Stomach smooth muscle (tissue), 2 donors: ENCODE measurements around the gene GPC3.

ENCODE experiments used
- H3K27ac ChIP-seq: one replicate; pipeline ENCODE4 v1.7.0; 2013; ENCODE audit warnings: mild to moderate bottlenecking, low read length, inconsistent platforms
- H3K27me3 ChIP-seq, 2 donors: one replicate each; pipeline ENCODE4 v1.7.0; 2013; ENCODE audit warnings: low read length in 2 of 2; ENCODE audit not compliant: insufficient read depth in 2 of 2, control insufficient read depth in 1 of 2
- H3K36me3 ChIP-seq, 2 donors: one replicate each; pipeline ENCODE4 v1.7.0; 2013; ENCODE audit warnings: low read length in 2 of 2; ENCODE audit not compliant: control insufficient read depth in 2 of 2, insufficient read depth in 2 of 2
- H3K4me1 ChIP-seq: one replicate; pipeline ENCODE4 v1.7.0; 2013; ENCODE audit warnings: low read length; ENCODE audit not compliant: control insufficient read depth, insufficient read depth
- H3K4me3 ChIP-seq, 2 donors: one replicate each; pipeline ENCODE4 v1.7.0; 2013; ENCODE audit warnings: low read length in 2 of 2
- H3K9ac ChIP-seq, 2 donors: one replicate each; pipeline ENCODE4 v1.7.0; 2013; ENCODE audit warnings: low read length in 2 of 2, mild to moderate bottlenecking in 1 of 2
- H3K9me3 ChIP-seq, 2 donors: one replicate each; pipeline ENCODE4 v1.7.0; 2013; ENCODE audit warnings: low read length in 2 of 2; ENCODE audit not compliant: control insufficient read depth in 2 of 2
- donor health status: healthy.
- donor health status: Pancreatic carcinoma.

The GPC3 gene

GRCh38 chrX:133587071-133587470 is 398.3 kb downstream of the GPC3 start:
- Histone ChIP-seq H3K9ac (no peak overlapping the region), H3K9me3 (no peaks in the 10 kb centered on the region), H3K4me3 (no peak overlapping the region), H3K36me3 (no peaks in the 10 kb centered on the region), H3K27me3 (peaks cover 0 to 13% of the 10 kb centered on the region in 2 donors), H3K4me1 (no peaks in the 10 kb centered on the region), H3K27ac (no peak overlapping the region)

GRCh38 chrX:133586443-133586842 is 399.0 kb downstream of the GPC3 start:
- Histone ChIP-seq H3K9ac (no peak overlapping the region), H3K4me1 (no peaks in the 10 kb centered on the region), H3K27ac (no peak overlapping the region), H3K27me3 (peaks cover 0 to 13% of the 10 kb centered on the region in 2 donors), H3K9me3 (no peaks in the 10 kb centered on the region), H3K36me3 (no peaks in the 10 kb centered on the region), H3K4me3 (no peak overlapping the region)

GRCh38 chrX:133583825-133584224 is 401.6 kb downstream of the GPC3 start:
- H3K27ac ChIP-seq: no peak overlapping the region
- H3K36me3 ChIP-seq: no peaks in the 10 kb centered on the region
- H3K9me3 ChIP-seq: no peaks in the 10 kb centered on the region
- peaks cover 0 to 8% of the 10 kb centered on the region in 2 donors for H3K27me3 ChIP-seq
- no peak overlapping the region for H3K9ac ChIP-seq
- no peak overlapping the region for H3K4me3 ChIP-seq
- H3K4me1 ChIP-seq: no peaks in the 10 kb centered on the region

GRCh38 chrX:133580625-133581024 is 404.8 kb downstream of the GPC3 start:
- Histone ChIP-seq H3K27ac (no peak overlapping the region), H3K27me3 (peaks cover 0 to 10% of the 10 kb centered on the region in 2 donors), H3K4me3 (no peak overlapping the region), H3K4me1 (no peaks in the 10 kb centered on the region), H3K9ac (no peak overlapping the region), H3K36me3 (no peaks in the 10 kb centered on the region), H3K9me3 (no peaks in the 10 kb centered on the region)

GRCh38 chrX:133579631-133580030 is 405.8 kb downstream of the GPC3 start:
- Histone ChIP-seq H3K27ac (no peak overlapping the region), H3K4me1 (no peaks in the 10 kb centered on the region), H3K27me3 (peaks cover 0 to 11% of the 10 kb centered on the region in 2 donors)

GRCh38 chrX:133576876-133577275 is 408.5 kb downstream of the GPC3 start:
- no peaks in the 10 kb centered on the region for H3K4me1 ChIP-seq
- no peaks in the 10 kb centered on the region for H3K36me3 ChIP-seq
- no peak overlapping the region for H3K27ac ChIP-seq
- peaks cover 0 to 2% of the 10 kb centered on the region in 2 donors for H3K9me3 ChIP-seq
- H3K4me3 ChIP-seq: no peak overlapping the region
- H3K9ac ChIP-seq: no peak overlapping the region
- H3K27me3 ChIP-seq: peaks cover 0 to 6% of the 10 kb centered on the region in 2 donors

More at GRCh38 chrX:133579631-133580030, 405.8 kb downstream of the GPC3 start:
- no peaks in the 10 kb centered on the region for H3K9me3 ChIP-seq
- no peak overlapping the region for H3K4me3 ChIP-seq
- no peaks in the 10 kb centered on the region for H3K36me3 ChIP-seq
- H3K9ac ChIP-seq: no peak overlapping the region

- Histone ChIP-seq H3K27me3 (peaks cover 0 to 6% of the 10 kb centered on the region in 2 donors), H3K27ac (no peak overlapping the region), H3K4me1 (no peaks in the 10 kb centered on the region), H3K9me3 (peaks cover 0 to 2% of the 10 kb centered on the region in 2 donors), H3K9ac (no peak overlapping the region), H3K4me3 (no peak overlapping the region), H3K36me3 (no peaks in the 10 kb centered on the region)
Measured at GRCh38 chrX:133575501-133576136, 409.8 kb downstream of the GPC3 start.

GRCh38 chrX:133574716-133575115 is 410.7 kb downstream of the GPC3 start:
- H3K4me1 ChIP-seq: no peaks in the 10 kb centered on the region
- peaks cover 0 to 2% of the 10 kb centered on the region in 2 donors for H3K9me3 ChIP-seq

DNA sequence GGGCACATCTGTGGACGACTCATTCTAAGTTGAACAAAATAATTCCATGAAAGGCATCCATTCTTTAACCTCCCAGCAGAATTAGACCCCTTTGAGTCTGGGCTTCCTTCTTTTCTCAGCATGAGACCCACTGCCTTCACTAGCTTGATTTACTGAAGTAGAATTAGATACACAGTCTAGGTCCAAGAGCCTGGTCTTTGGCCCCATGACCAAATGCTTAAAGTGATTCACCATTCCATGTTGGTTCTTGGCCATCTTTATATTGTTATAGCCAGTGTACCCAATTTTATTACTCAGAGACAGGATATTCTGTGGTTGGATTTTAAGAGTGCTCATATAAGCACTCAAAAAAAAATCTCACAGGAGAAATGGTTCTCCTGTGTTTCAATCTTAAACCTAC is 414.8 kb downstream of the GPC3 start:
- Histone ChIP-seq H3K4me3 (no peak overlapping the region), H3K27me3 (peaks cover 0 to 9% of the 10 kb centered on the region in 2 donors), H3K9me3 (peaks cover 0 to 2% of the 10 kb centered on the region in 2 donors), H3K4me1 (no peaks in the 10 kb centered on the region), H3K36me3 (no peaks in the 10 kb centered on the region), H3K9ac (no peak overlapping the region), H3K27ac (no peak overlapping the region)

More at GRCh38 chrX:133574716-133575115, 410.7 kb downstream of the GPC3 start:
- no peak overlapping the region for H3K4me3 ChIP-seq
- no peak overlapping the region for H3K27ac ChIP-seq
- H3K9ac ChIP-seq: no peak overlapping the region
- no peaks in the 10 kb centered on the region for H3K36me3 ChIP-seq
- peaks cover 0 to 6% of the 10 kb centered on the region in 2 donors for H3K27me3 ChIP-seq

DNA sequence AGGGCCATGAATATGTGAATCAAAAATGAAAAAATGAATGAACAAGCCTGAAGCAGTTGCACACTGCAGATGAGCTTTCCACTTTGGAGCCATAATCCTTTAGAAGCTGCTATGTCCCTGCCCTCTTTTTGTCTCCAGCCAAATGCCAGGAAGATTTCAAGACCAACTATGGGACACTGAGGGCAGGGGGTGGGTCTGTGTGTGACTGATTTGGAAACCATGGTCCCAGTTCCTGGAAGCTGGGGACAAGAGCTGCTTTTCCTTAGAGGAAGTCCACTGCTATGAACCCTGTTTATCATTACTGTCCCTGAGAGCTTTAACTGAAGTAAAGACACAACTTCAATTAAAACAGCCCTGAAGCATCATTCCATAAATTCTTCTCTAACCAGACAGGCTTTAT is 416.2 kb downstream of the GPC3 start:
- no peak overlapping the region for H3K4me3 ChIP-seq
- no peaks in the 10 kb centered on the region for H3K4me1 ChIP-seq
- H3K36me3 ChIP-seq: no peaks in the 10 kb centered on the region
- peaks cover 0 to 2% of the 10 kb centered on the region in 2 donors for H3K9me3 ChIP-seq
- no peak overlapping the region for H3K9ac ChIP-seq
- no peak overlapping the region for H3K27ac ChIP-seq
- H3K27me3 ChIP-seq: peaks cover 0 to 7% of the 10 kb centered on the region in 2 donors

DNA sequence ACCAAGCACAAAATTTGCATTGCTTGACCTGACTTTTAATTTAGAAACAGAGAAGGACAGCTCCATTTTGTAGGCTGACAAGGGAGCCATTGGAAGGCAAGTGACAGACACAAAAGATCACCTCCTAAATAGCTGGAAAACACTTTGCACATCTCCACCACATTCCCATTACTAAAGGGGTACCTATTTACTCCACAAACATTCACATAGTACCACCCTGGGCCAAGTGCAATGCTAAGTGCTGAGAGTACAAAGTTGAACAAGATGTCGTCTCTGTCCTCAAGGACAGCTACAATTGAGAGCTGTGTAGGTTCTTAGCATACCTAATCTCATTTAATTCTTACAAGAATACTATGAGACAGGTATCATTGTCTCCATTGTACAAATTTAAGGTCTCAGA is 417.3 kb downstream of the GPC3 start:
- Histone ChIP-seq H3K9me3 (peaks cover 0 to 2% of the 10 kb centered on the region in 2 donors), H3K27me3 (peaks cover 0 to 7% of the 10 kb centered on the region in 2 donors), H3K27ac (no peak overlapping the region), H3K9ac (no peak overlapping the region), H3K4me1 (no peaks in the 10 kb centered on the region), H3K4me3 (no peak overlapping the region), H3K36me3 (no peaks in the 10 kb centered on the region)
